BE2C (cell line): Measurements from ENCODE around the gene SECTM1.

Experiments used
- DNase-seq: peaks from one replicate; pipeline ENCODE4 v3.0.0-alpha.2; 2020
- H3K27me3 ChIP-seq: fragments of 250-450 bp; sonication (Bioruptor Pico); 2 replicates; pipeline ENCODE4 v1.5.1; 2020; ENCODE audit warnings: mild to moderate bottlenecking
- H3K36me3 ChIP-seq: fragments of 250-450 bp; sonication (Bioruptor Pico); 2 replicates; pipeline ENCODE4 v1.5.1; 2020; ENCODE audit warnings: mild to moderate bottlenecking
- H3K4me1 ChIP-seq: fragments of 250-450 bp; sonication (Bioruptor Pico); 2 replicates; pipeline ENCODE4 v1.5.1; 2020
- H3K4me3 ChIP-seq: 2 replicates; pipeline ENCODE4 v1.5.1; 2011; ENCODE audit warnings: low read depth, low read length
- H3K9me3 ChIP-seq: fragments of 250-450 bp; sonication (Bioruptor Pico); 2 replicates; pipeline ENCODE4 v1.5.1; 2020
- TF ChIP-seq, protein P1 (sequence below): IDR thresholded peaks from 2 replicates; pipeline ENCODE4 v1.5.1; 2012; ENCODE audit warnings: mild to moderate bottlenecking, low read depth, low read length

SECTM1 gene

DNA sequence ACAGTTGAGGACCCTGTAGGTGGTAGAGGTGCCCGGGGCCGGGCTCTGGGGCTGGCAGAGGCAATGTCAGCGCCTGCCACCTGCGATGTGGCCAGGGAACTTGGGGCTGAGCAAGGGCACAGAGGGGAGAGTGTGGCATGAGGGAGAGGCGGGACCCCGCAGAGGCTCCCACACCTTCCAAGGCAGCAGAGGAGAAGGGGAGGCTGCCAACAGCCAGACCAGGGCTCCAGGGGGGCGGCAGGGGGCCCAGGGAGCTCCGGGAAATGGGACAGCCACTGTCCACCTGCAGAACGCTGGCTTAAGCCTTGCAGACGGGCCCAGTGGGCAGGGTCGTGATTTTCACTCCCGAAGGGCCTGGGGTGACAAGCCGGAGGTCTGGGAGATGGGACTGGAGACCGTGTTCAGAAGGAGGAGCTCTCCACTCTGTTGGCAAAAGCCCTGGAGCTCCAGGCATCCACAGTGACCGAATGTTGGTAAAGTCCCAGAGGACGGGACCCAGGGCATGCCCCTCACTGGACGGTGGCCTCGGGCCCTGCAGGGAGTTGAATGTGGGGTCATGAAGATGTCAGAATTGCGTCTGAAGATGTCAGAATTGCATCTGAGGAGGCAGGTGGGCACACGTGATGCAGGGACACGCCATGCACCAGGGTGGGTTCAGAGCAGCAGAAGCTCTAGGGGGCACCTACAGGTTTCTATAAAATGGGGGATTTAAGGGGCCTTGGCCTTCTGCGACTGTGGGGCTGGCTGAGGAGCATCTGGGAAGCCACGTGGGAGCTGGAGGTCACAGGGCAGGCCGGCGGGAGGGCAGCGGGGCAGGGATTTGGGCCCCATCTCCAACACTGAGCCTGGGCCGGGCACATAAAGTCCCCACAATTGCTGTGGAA lies 34.8 kb downstream of the SECTM1 start:
- TF ChIP-seq, protein P1, sequence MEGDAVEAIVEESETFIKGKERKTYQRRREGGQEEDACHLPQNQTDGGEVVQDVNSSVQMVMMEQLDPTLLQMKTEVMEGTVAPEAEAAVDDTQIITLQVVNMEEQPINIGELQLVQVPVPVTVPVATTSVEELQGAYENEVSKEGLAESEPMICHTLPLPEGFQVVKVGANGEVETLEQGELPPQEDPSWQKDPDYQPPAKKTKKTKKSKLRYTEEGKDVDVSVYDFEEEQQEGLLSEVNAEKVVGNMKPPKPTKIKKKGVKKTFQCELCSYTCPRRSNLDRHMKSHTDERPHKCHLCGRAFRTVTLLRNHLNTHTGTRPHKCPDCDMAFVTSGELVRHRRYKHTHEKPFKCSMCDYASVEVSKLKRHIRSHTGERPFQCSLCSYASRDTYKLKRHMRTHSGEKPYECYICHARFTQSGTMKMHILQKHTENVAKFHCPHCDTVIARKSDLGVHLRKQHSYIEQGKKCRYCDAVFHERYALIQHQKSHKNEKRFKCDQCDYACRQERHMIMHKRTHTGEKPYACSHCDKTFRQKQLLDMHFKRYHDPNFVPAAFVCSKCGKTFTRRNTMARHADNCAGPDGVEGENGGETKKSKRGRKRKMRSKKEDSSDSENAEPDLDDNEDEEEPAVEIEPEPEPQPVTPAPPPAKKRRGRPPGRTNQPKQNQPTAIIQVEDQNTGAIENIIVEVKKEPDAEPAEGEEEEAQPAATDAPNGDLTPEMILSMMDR = no peak
- Histone ChIP-seq H3K4me1 (peaks cover 11% of the 10 kb centered on the region), H3K27me3 (no peaks in the 10 kb centered on the region), H3K4me3 (peak overlapping the region; percentile 67), H3K9me3 (no peaks in the 10 kb centered on the region), H3K36me3 (no peaks in the 10 kb centered on the region)
- no peak for DNase-seq

- TF ChIP-seq, protein P1 = no peak
- H3K27me3 ChIP-seq = no peaks in the 10 kb centered on the region
- DNase-seq = peak; percentile 75
- peaks cover 11% of the 10 kb centered on the region for H3K4me1 ChIP-seq
- peak overlapping the region; percentile 67 for H3K4me3 ChIP-seq
- H3K9me3 ChIP-seq = no peaks in the 10 kb centered on the region
- no peaks in the 10 kb centered on the region for H3K36me3 ChIP-seq
These were observed 35.6 kb downstream of the SECTM1 start for GRCh38 chr17:82297714-82298537.

DNA sequence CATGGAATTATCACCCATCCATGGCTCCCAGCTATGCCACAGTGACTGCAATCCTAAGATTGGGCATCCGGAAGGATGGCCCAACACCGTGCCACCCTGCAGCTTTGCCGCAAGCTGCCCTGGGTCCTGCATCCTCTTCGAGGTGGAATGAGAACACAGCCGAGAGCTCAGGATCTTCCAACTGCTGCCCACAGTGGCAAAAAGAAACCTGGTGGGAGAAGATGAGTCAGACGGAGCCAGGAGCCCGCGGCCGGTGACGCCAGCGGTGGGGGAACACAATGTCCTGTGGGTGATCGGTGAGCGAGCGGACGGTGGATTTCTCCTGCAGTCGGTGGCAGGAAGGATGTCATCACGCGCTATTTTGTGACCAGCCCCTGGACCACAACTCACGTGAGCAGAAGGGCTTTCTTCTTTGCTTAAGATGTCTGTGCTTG lies 36.3 kb downstream of the SECTM1 start:
- TF ChIP-seq, protein P1 = no peak

DNA sequence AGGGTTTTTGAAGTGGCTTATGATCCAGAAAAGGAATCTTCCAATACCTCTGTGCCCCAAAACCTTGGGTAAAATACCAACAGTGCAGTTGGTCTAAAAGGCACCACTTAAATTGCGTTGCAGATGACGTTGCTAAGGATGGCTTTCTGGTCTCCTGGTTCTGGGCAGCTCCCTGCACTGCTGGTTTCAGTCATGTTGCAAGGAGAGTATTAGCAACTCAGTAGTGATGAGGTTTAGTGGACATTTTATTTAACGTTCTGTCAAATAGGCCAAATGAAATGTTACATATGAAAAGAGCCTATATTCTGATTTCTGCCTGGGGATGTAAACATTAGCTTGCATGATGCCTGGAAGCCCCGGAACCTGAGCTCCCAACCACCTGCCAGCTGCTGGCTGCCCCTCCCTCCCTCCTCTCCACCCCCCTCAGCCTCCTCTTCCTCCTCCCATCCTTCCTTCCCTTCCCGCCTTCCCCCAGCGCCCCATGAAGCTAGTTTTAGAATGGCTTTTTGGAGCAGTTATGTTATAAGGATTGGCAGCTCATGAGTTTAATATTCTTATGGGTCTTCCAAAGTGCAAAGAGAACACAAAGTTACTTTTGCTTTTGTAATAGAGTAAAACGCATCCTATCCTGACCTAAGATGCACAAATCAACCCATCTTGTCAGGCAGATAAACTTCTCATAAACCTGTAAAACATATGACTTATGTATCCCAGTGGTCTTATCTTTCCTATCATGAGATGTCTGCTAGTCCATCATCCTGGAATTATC lies 36.9 kb downstream of the SECTM1 start:
- H3K4me3 ChIP-seq = peak overlapping the region; percentile 67
- peaks cover 11% of the 10 kb centered on the region for H3K4me1 ChIP-seq
- TF ChIP-seq, protein P1 = no peak
- no peaks in the 10 kb centered on the region for H3K9me3 ChIP-seq
- DNase-seq = no peak
- H3K36me3 ChIP-seq = no peaks in the 10 kb centered on the region
- H3K27me3 ChIP-seq = no peaks in the 10 kb centered on the region

More for the DNA sequence above, 36.3 kb downstream of the SECTM1 start:
- peak; percentile 65 for DNase-seq
- Histone ChIP-seq H3K4me1 (peaks cover 11% of the 10 kb centered on the region), H3K27me3 (no peaks in the 10 kb centered on the region), H3K36me3 (no peaks in the 10 kb centered on the region), H3K9me3 (no peaks in the 10 kb centered on the region), H3K4me3 (peak overlapping the region; percentile 67)

DNA sequence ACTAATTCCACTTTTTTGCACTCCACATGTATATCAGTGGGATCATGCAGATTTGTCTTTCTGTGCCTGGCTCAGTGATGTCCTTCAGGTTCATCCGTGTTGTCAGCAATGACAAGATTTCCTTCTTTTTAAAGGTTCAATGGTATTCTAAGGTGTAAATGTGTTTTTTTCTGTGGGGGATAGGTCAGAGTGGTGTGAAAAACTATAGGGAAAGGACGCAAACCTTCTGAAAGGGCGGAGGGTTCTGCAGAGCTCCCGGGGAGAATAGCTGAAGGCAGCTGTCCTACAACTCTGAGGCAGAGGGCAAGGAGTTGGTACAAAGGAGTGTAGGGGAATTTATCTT lies 38.1 kb downstream of the SECTM1 start:
- Histone ChIP-seq H3K27me3 (no peaks in the 10 kb centered on the region), H3K9me3 (no peaks in the 10 kb centered on the region), H3K4me1 (peaks cover 6% of the 10 kb centered on the region), H3K36me3 (no peaks in the 10 kb centered on the region), H3K4me3 (no peak overlapping the region)
- no peak for DNase-seq
- TF ChIP-seq, protein P1 = no peak
